Cardiac muscle cell (in vitro differentiated cells and primary cell): ENCODE measurements around the gene TBCD. TPM values are rescaled to one million over a fixed set of nuclear protein-coding genes. Genes with fewer than 3 reads are reported as not detected.

Experiments used
- DNase-seq, 2 donors: peaks; one replicate each; pipeline versions ENCODE4 v3.0.0 to v3.0.0-alpha.2; 2010 to 2017; ENCODE audit warnings: low read depth in 1 of 2, low spot score in 1 of 2
- H3K27ac ChIP-seq: fragments of 200-600 bp; sonication (generic); 2 replicates; pipeline ENCODE4 v1.5.1; 2016
- H3K27me3 ChIP-seq: fragments of 200-600 bp; sonication (generic); 2 replicates; pipeline ENCODE4 v1.6.0; 2016; ENCODE audit warnings: control low read depth
- H3K36me3 ChIP-seq: fragments of 200-600 bp; sonication (generic); 2 replicates; pipeline ENCODE4 v1.5.1; 2016; ENCODE audit warnings: control low read depth
- H3K4me1 ChIP-seq: fragments of 200-600 bp; sonication (generic); 2 replicates; pipeline ENCODE4 v1.8.1; 2017; ENCODE audit warnings: low read depth, mild to moderate bottlenecking, mixed run types
- H3K4me3 ChIP-seq: fragments of 200-600 bp; sonication (generic); 2 replicates; pipeline ENCODE4 v1.5.1; 2016; ENCODE audit warnings: mild to moderate bottlenecking
- H3K9me3 ChIP-seq: fragments of 200-600 bp; sonication (generic); 2 replicates; pipeline ENCODE4 v1.5.1; 2017; ENCODE audit warnings: low read depth, mild to moderate bottlenecking, control low read depth
- CTCF ChIP-seq: IDR thresholded peaks from 2 replicates; pipeline ENCODE4 v1.5.1; 2012; ENCODE audit warnings: low read depth, mild to moderate bottlenecking, low read length
- polyA plus RNA-seq: library from polyadenylated mRNA; unstranded; fragments of >200 nt; fragmentation: Nextera tagmentation; extraction: Ambion mirVana; gene quantifications from 2 replicates; pipeline ENCODE4 v1.2.1, GENCODE V29; 2016
- total RNA-seq: library from RNA; depleted of rRNA; stranded (reverse); fragments of >200 nt; gene quantifications from 2 replicates; pipeline ENCODE4 v1.2.3, GENCODE V29; 2016

The TBCD gene
- total and polyA plus RNA-seq, 2 experiments from 2014 or later, result 55.7 to 66.0 TPM

DNA sequence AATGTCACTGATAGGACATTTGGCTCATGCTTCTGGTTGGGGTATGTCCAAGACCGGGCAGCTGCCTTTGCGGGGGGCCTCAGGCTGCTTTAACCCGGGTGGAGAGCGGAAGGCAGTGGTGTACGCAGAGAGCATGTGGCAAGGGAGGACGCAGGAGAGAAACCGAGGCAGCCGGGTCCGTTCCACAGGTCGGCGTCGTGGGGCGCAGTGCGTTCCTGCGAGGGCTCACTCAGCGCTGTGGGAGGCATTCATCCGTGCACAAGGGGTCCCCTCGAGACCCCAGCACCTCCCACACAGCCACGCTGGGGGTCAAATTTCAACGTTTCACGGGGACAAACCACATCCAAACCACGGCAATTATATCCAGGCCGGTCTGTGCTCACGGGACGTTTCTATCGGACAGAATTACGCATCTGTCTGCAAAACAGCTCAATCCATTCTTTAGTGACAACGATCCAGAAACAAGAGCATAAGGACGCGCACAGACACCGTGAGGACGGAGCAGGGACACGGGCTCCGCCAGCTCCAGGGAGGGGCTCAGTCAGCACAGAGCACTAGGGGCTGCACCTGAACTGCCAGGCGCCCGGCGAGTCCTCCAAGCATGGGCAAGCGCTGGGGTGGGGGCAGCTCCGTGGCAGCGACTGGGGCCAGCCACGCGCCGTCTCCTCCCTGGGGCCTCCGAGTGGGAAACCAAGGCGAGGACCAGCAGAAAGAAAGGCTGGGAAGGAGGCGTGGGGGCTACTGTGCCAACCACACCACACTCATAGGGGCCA, 219.1 kb downstream of the TBCD start:
- no peaks in the 10 kb centered on the region for H3K9me3 ChIP-seq
- TF ChIP-seq CTCF, result no peak
- H3K4me1 ChIP-seq, result no peaks in the 10 kb centered on the region
- no peak for DNase-seq
- H3K27me3 ChIP-seq, result no peaks in the 10 kb centered on the region
- no peaks in the 10 kb centered on the region for H3K36me3 ChIP-seq
- H3K4me3 ChIP-seq, result no peak overlapping the region
- H3K27ac ChIP-seq, result no peak overlapping the region

GRCh38 chr17:82972836-82973372, 221.0 kb downstream of the TBCD start:
- Histone ChIP-seq H3K4me1 (no peaks in the 10 kb centered on the region), H3K36me3 (no peaks in the 10 kb centered on the region), H3K4me3 (no peak overlapping the region), H3K9me3 (no peaks in the 10 kb centered on the region), H3K27ac (no peak overlapping the region), H3K27me3 (no peaks in the 10 kb centered on the region)
- no peak for TF ChIP-seq CTCF
- DNase-seq, result no peak

DNA sequence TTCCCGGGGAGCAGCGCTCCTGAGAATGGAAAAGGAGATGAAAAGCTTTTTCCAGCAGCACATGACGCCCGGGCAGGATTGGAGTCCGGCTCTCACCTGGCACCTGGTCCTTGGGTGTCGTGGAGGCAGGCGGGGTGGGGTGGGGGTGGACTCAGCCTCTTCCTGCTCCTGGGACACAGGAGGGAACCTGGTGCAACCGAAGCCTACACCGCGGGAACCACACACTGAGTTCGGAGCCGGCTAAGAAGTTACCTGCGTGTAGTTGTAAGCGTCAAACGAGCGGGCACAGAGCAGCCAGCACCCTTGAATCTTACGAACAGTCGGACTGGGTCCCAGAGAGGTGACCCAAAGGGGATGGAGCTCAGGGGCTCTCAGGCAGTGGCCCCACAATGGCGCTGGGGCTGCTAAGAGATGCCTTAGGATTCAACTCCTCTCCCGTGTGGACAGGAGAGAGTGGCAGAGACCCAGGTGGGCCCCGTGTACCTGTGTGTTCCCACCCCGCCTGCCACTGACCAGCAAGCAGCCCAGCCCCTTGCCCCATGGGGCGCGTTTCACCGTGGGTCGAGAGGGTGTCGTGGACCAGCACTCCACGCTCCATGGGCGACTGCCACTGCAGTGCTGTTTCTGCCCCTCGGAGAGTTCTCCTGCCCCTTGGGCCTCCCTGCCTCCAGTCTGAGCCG, 221.7 kb downstream of the TBCD start:
- no peak for TF ChIP-seq CTCF

GRCh38 chr17:82974136-82974952, 222.5 kb downstream of the TBCD start:
- no peak for TF ChIP-seq CTCF
- Histone ChIP-seq H3K4me3 (no peak overlapping the region), H3K4me1 (no peaks in the 10 kb centered on the region), H3K9me3 (no peaks in the 10 kb centered on the region), H3K36me3 (no peaks in the 10 kb centered on the region), H3K27me3 (no peaks in the 10 kb centered on the region), H3K27ac (no peak overlapping the region)
- no peak for DNase-seq

More for the DNA sequence above, 221.7 kb downstream of the TBCD start:
- H3K4me3 ChIP-seq, result no peak overlapping the region
- H3K9me3 ChIP-seq, result no peaks in the 10 kb centered on the region
- H3K36me3 ChIP-seq, result no peaks in the 10 kb centered on the region
- no peak overlapping the region for H3K27ac ChIP-seq
- no peaks in the 10 kb centered on the region for H3K27me3 ChIP-seq
- H3K4me1 ChIP-seq, result no peaks in the 10 kb centered on the region
- DNase-seq, result no peak

- TF ChIP-seq CTCF, result no peak
- Histone ChIP-seq H3K27me3 (no peaks in the 10 kb centered on the region), H3K4me1 (no peaks in the 10 kb centered on the region), H3K36me3 (no peaks in the 10 kb centered on the region), H3K27ac (no peak overlapping the region), H3K4me3 (no peak overlapping the region), H3K9me3 (no peaks in the 10 kb centered on the region)
- DNase-seq, result no peak
Measured at GRCh38 chr17:82976982-82977488, 225.2 kb downstream of the TBCD start.
